HuH-7 (cell line): ENCODE measurements around the gene C20orf141.
"Not testable (repeated sequence)": the region's sequence is repeated elsewhere in the genome, so short reads cannot be mapped to it uniquely, and the experiment has no call there.

Source experiments
- DNase-seq: peaks from one replicate; pipeline ENCODE4 v3.0.0; 2011; ENCODE audit warnings: low spot score

Gene C20orf141

GRCh38 chr20:2814587-2815051 is at the start of gene C20orf141:
Gene C20orf141 (plus strand): TSS chr20:2814987. CDS start chr20:2815185, 198 bp downstream.
- no peak for DNase-seq

- DNase-seq = no peak
Measured at GRCh38 chr20:2767768-2768631, 46.8 kb upstream of the C20orf141 start.

- DNase-seq = no peak
Measured at GRCh38 chr20:2768632-2769015, 46.2 kb upstream of the C20orf141 start.

- DNase-seq = not testable (repeated sequence)
Measured at GRCh38 chr20:2770091-2770490, 44.7 kb upstream of the C20orf141 start.

- no peak for DNase-seq
Measured at GRCh38 chr20:2771631-2772080, 43.1 kb upstream of the C20orf141 start.

- no peak for DNase-seq
Measured at GRCh38 chr20:2773812-2774211, 41.0 kb upstream of the C20orf141 start.

- DNase-seq = no peak
Measured at GRCh38 chr20:2775139-2775538, 39.6 kb upstream of the C20orf141 start.

DNA sequence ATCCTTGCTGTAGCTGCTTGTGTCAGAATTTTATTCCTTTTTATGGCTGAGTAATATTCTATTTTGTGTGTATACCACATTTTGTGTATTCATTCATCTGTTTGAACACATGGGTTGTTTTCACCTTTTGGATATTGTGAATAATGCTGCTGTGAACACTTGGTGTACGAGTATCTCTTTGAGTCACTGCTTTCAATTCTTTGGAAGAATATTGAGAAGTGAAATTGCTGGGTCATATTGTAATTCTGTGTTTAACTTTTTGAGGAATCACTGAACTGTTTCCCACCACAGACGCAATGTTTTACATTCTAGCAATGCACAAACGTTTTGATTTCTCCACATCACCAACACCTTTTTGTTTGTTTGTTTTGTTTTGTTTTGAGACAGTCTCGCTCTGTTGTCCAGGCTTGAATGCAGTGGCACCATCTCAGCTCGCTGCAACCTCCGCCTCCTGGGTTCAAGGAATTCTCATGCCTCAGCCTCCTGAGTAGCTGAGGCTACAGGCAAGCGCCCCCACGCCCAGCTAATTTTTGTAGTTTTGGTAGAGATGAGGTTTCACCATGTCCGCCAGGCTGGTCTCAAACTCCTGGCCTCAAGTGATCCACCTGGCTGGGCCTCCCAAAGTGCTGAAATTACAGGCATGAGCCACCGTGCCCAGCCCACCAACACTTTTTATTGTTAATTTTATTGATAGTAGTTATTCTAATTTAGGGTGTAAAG is 36.0 kb upstream of the C20orf141 start:
- DNase-seq = no peak

DNA sequence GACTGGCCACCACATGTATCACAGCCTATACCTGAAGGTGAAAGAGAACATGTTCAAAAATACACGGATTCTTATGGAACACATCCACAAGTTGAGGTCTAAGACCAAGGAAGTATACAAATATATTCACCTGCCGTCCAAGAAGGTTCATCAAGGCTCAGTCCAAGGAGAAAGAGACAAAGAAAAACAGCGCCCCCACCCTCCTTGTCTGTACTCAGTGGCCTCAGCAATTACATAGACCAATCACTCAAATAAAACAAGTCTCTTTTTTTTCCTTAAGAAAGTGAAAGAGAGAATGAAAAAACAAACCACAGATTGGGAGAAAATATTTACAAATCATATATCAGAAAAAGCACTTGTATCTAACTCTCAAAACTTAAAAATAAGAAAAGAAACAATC is 33.8 kb upstream of the C20orf141 start:
- DNase-seq = no peak

GRCh38 chr20:2783908-2784566 is 30.8 kb upstream of the C20orf141 start:
- no peak for DNase-seq

- DNase-seq = no peak
Measured at GRCh38 chr20:2793471-2793870, 21.3 kb upstream of the C20orf141 start.

GRCh38 chr20:2794202-2794748 is 20.5 kb upstream of the C20orf141 start:
- DNase-seq = no peak

- no peak for DNase-seq
Measured at GRCh38 chr20:2794866-2795447, 19.8 kb upstream of the C20orf141 start.

DNA sequence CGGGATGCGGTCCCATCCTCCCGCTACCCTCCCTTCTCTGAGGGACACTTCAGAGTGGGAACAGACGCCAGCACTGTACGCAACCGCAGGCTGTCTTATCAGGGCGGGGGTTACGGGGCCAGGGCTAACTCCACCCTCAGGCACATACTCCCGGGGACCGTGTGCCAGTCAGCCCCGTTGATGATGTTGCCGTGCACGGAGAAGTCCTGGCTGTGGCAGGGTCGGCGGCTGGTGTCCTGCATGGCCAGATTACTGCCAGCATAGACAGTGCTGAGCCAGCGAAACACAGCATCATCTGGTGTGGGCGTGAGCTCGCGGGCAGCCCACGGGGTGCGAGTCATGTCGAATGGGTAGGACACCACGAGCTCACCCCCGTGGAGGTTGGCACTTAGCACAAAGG is 19.3 kb upstream of the C20orf141 start:
- DNase-seq = peak; percentile 7

DNA sequence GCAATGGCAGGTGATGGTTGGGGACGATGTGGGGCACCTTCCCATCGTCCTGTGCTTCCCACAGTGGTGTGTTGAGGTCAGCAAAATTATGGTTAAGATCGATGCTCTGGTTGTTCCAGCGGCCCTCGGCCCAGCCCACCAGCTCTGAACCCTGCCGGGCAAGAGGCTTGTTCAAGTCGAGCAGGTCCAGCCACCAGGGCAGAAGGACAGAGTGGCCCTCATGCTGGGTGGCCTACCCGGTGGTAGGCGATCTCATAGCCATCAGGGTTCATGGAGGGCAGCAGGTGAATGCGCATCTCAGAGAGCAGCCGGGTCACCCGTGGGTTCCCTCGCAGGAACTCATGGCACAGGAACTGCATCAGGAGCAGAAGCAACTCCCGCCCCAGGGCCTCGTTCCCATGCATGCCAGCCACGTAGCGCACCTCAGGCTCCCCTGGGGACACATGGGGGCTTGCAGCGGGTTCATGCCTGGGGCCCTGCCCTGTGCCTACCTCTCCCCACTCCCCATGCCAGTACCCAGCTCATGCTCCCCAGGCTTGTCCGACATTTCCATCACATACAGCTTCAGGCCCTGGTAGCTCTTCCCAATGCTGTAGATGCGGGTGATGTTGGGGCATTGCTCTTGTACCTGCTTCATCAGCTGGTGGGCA is 18.7 kb upstream of the C20orf141 start:
- DNase-seq = peak; percentile 15

- DNase-seq = peak; percentile 10
Measured at GRCh38 chr20:2797136-2797983, 17.4 kb upstream of the C20orf141 start.

GRCh38 chr20:2798095-2798805 is 16.5 kb upstream of the C20orf141 start:
- DNase-seq = peak; percentile 14

GRCh38 chr20:2798814-2799213 is 16.0 kb upstream of the C20orf141 start:
- peak; percentile 21 for DNase-seq

GRCh38 chr20:2799271-2799670 is 15.5 kb upstream of the C20orf141 start:
- DNase-seq = peak; percentile 17
